Gastrocnemius medialis (tissue), 4 donors: ENCODE data around the gene SLC10A7.

Experiments used
- CTCF ChIP-seq, 5 experiments: fragments of 450-650 bp in 3 of 5; fragments of 200-600 bp in 2 of 5; sonication (generic) in 2 of 5; IDR thresholded peaks in 4 of 5; conservative IDR thresholded peaks in 1 of 5; 1 replicate in 4 of 5; 2 replicates in 1 of 5; pipeline ENCODE4 v1.5.1; 2016 to 2019; ENCODE audit warnings: antibody characterized with exemption in 5 of 5, mild to moderate bottlenecking in 3 of 5, moderate library complexity in 3 of 5
- POLR2A ChIP-seq, 2 donors: fragments of 450-650 bp; IDR thresholded peaks; one replicate each; pipeline ENCODE4 v1.6.1; 2017; ENCODE audit warnings: antibody characterized with exemption in 2 of 2, mild to moderate bottlenecking in 2 of 2, moderate library complexity in 2 of 2

DNA sequence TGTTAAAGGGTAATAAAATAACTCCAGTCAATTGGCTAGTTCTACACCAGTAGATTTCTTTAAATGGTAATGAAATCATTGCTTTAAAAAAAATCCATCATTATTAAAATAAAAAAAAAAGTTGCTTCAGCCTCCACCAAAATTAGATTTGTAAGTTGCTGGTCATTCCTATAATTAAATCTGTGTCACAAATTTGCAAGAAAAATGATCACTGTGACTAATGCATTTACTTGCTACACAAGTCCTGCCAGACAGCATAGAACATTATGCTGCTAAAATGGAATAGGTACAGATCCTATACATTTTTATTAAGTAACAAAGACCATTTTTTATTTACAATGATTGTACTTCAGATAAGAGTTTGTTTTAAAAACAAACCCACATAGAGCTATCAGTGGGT, 85.8 kb downstream of the SLC10A7 start:
- TF ChIP-seq CTCF (IDR thresholded peaks at IDR 0.05 in 4 of 5, conservative IDR thresholded peaks at IDR 0.05 in 1 of 5) (no peak), POLR2A (IDR thresholded peaks at IDR 0.05) (no peak)
